Endodermal cell (in vitro differentiated cells): ENCODE measurements around the gene ZNF641. TPM values are rescaled to one million over a fixed set of nuclear protein-coding genes. Genes with fewer than 3 reads are reported as not detected.
"Not testable (repeated sequence)": the region's sequence is repeated elsewhere in the genome, so short reads cannot be mapped to it uniquely, and the experiment has no call there.

Experiments
- DNase-seq: peaks from one replicate; pipeline ENCODE4 v3.0.0-alpha.2; 2017
- H3K27ac ChIP-seq: 2 replicates; pipeline ENCODE4 v1.5.1; 2013; ENCODE audit warnings: mild to moderate bottlenecking, low read depth, low read length, moderate library complexity
- H3K27me3 ChIP-seq: 2 replicates; pipeline ENCODE4 v1.6.1; 2013; ENCODE audit warnings: mild to moderate bottlenecking, low read length, moderate library complexity; ENCODE audit not compliant: insufficient read depth, control insufficient read depth, poor library complexity, severe bottlenecking
- H3K36me3 ChIP-seq: 2 replicates; pipeline ENCODE4 v1.7.0; 2013; ENCODE audit warnings: mild to moderate bottlenecking, low read length, moderate library complexity; ENCODE audit not compliant: control insufficient read depth, insufficient read depth
- H3K4me1 ChIP-seq: one replicate; pipeline ENCODE4 v1.7.0; 2013; ENCODE audit warnings: low read length; ENCODE audit not compliant: control insufficient read depth, insufficient read depth
- H3K4me3 ChIP-seq: 2 replicates; pipeline ENCODE4 v1.5.1; 2013; ENCODE audit warnings: mild to moderate bottlenecking, low read length, moderate library complexity
- H3K9ac ChIP-seq: 2 replicates; pipeline ENCODE4 v1.6.1; 2013; ENCODE audit warnings: mild to moderate bottlenecking, low read length, moderate library complexity; ENCODE audit not compliant: poor library complexity, severe bottlenecking; ENCODE audit errors: extremely low read depth
- H3K9me3 ChIP-seq: 2 replicates; pipeline ENCODE4 v1.6.1; 2013; ENCODE audit warnings: mild to moderate bottlenecking, low read length, moderate library complexity; ENCODE audit not compliant: control insufficient read depth
- H3K27ac Mint-ChIP-seq: 2 replicates; pipeline ENCODE4 v1.8.0; 2020; ENCODE audit warnings: mixed read lengths
- H3K27me3 Mint-ChIP-seq: 2 replicates; pipeline ENCODE4 v1.8.0; 2021; ENCODE audit warnings: mild to moderate bottlenecking, mixed read lengths; ENCODE audit not compliant: insufficient read depth
- H3K36me3 Mint-ChIP-seq: 2 replicates; pipeline ENCODE4 v1.8.0; 2020; ENCODE audit warnings: low read depth, mixed read lengths
- H3K4me1 Mint-ChIP-seq: 2 replicates; pipeline ENCODE4 v1.8.0; 2020; ENCODE audit warnings: mixed read lengths
- H3K4me3 Mint-ChIP-seq: 2 replicates; pipeline ENCODE4 v1.8.0; 2020; ENCODE audit warnings: mild to moderate bottlenecking, moderate library complexity, mixed read lengths
- H3K9me3 Mint-ChIP-seq: 2 replicates; pipeline ENCODE4 v1.8.0; 2020; ENCODE audit warnings: mild to moderate bottlenecking, mixed read lengths
- CTCF ChIP-seq: fragments of 200-600 bp; sonication (generic); conservative IDR thresholded peaks from 2 replicates; pipeline ENCODE4 v1.5.0; 2021; ENCODE audit warnings: antibody characterized with exemption, mild to moderate bottlenecking
- WGBS, 2 experiments: methylation state at CpG; one replicate each; pipeline versions ENCODE4 v1.1.5 to v1.1.7; 2013; ENCODE audit warnings: missing lambda C conversion rate in 2 of 2, mixed read lengths in 1 of 2; ENCODE audit not compliant: insufficient coverage in 1 of 2, insufficient read length in 1 of 2; 5-methylcytosine and 5-hydroxymethylcytosine counted together
- total RNA-seq, 2 donors: library from RNA; stranded (reverse); fragmentation: NEBNext Ultra II Directional in 1 of 2; extraction: Animal tissue kit (Norgen Biotek cat#: 25700) in 1 of 2; gene quantifications; 2 replicates in 1 of 2; 3 replicates in 1 of 2; pipeline ENCODE4 v1.2.1, GENCODE V29; 2021

ZNF641 gene
- total RNA-seq, 2 donors from 2014 or later, result 9.4 to 12.5 TPM

GRCh38 chr12:48334808-48335207, 15.9 kb downstream of the ZNF641 start:
- Mint-ChIP-seq H3K27me3 (peaks cover 10% of the 10 kb centered on the region), H3K4me3 (no peak overlapping the region), H3K4me1 (no peaks in the 10 kb centered on the region), H3K36me3 (no peaks in the 10 kb centered on the region), H3K9me3 (no peaks in the 10 kb centered on the region), H3K27ac (no peak overlapping the region)
- Histone ChIP-seq H3K4me1 (no peaks in the 10 kb centered on the region), H3K4me3 (no peak overlapping the region), H3K27ac (no peak overlapping the region), H3K9ac (no peak overlapping the region), H3K9me3 (no peaks in the 10 kb centered on the region), H3K36me3 (no peaks in the 10 kb centered on the region), H3K27me3 (peaks cover 5% of the 10 kb centered on the region)
- 91 to 98% methylated on average over 5 of the region's 5 CpGs for WGBS, 2 experiments
- no peak for DNase-seq
- TF ChIP-seq CTCF, result no peak

- not testable (repeated sequence) for H3K9ac ChIP-seq, H3K36me3 Mint-ChIP-seq, DNase-seq, H3K27ac Mint-ChIP-seq, H3K4me3 ChIP-seq, H3K27me3 ChIP-seq, H3K9me3 ChIP-seq, H3K4me1 ChIP-seq, H3K9me3 Mint-ChIP-seq, H3K36me3 ChIP-seq, H3K27ac ChIP-seq, H3K4me3 Mint-ChIP-seq, H3K4me1 Mint-ChIP-seq
- H3K27me3 Mint-ChIP-seq, result peaks cover 13% of the 10 kb centered on the region
- WGBS, 2 experiments, result 86% methylated on average over 12 of the region's 26 CpGs; no CpG with 5 or more reads in 1 of the 2 experiments
Measured at GRCh38 chr12:48333680-48334079, 17.0 kb downstream of the ZNF641 start.

- Mint-ChIP-seq H3K9me3 (peaks cover 8% of the 10 kb centered on the region), H3K27ac (no peak overlapping the region), H3K4me1 (no peaks in the 10 kb centered on the region), H3K27me3 (peaks cover 18% of the 10 kb centered on the region), H3K36me3 (no peaks in the 10 kb centered on the region), H3K4me3 (no peak overlapping the region)
- Histone ChIP-seq H3K9ac (no peak overlapping the region), H3K27ac (no peak overlapping the region), H3K27me3 (peaks cover 5% of the 10 kb centered on the region), H3K9me3 (peaks cover 5% of the 10 kb centered on the region), H3K4me3 (no peak overlapping the region), H3K36me3 (no peaks in the 10 kb centered on the region), H3K4me1 (no peaks in the 10 kb centered on the region)
- no peak for DNase-seq
- TF ChIP-seq CTCF, result no peak
- 78% methylated on average over 2 of the region's 2 CpGs; no CpG with 5 or more reads in 1 of the 2 experiments for WGBS, 2 experiments
Measured at GRCh38 chr12:48331399-48331798, 19.3 kb downstream of the ZNF641 start.
